ENCODE measurements around the gene SEMA6D.

The SEMA6D gene

GRCh38 chr15:47787875-47788274 is 70.6 kb downstream of the SEMA6D start:
- no peak for DNase-seq (ENCODE audit: low read depth)

DNA sequence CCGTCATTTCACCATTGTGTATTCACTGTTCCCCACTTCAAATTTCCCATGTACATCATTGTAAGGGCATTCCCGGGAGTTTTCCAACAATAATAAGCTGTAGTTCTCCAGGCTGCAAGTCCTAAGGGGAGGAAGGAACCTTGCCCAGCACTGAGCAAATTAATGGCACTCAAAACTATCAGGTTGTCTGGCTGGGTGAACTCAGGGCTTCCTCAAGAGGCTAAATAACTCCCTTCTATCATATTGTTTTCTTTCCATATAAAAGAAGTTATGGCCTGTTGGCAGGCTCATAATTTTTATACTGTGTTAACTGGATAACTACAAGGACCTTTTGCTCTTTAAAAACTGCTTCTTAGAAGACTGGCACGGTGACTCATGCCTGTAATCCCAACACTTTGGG is 71.4 kb downstream of the SEMA6D start:
- DNase-seq (ENCODE audit: low read depth): no peak

GRCh38 chr15:47791161-47791560 is 73.9 kb downstream of the SEMA6D start:
- DNase-seq (ENCODE audit: low read depth): no peak

- no peak for DNase-seq (ENCODE audit: low read depth)
These were observed 74.9 kb downstream of the SEMA6D start for GRCh38 chr15:47792231-47792630.

DNA sequence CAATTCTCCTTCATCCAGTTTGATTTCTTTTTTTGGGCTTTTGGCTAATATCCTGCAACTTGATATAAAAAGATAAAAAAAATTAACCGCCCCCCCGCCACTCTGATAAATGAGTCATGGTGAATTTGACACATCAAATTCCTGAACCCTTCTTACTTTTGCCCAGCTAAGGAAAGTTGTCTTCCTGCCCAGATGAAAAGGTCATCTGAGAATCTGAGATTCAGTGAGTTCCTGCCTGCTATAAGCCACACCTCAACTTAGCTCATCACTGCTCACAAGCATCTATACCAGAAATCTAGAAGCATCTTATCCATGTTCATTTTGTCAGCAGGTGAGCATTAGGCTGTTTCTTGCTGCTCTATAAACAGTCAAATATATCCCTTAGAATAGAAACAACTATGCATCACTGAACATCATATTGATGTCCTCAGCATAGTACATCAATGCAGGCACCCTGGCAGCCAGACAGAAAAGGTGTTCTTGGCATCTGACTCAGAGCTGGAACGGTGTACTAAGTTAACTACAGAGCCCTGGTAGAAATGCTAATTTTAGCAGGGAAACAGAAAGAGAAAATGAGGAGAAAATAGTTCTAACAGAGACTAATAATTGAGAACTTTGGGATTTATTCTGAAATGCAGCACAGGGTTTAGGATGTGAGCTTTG is 77.1 kb downstream of the SEMA6D start:
- no peak for DNase-seq (ENCODE audit: low read depth)

- no peak for DNase-seq (ENCODE audit: low read depth)
These were observed 78.6 kb downstream of the SEMA6D start for GRCh38 chr15:47795864-47796263.

DNA sequence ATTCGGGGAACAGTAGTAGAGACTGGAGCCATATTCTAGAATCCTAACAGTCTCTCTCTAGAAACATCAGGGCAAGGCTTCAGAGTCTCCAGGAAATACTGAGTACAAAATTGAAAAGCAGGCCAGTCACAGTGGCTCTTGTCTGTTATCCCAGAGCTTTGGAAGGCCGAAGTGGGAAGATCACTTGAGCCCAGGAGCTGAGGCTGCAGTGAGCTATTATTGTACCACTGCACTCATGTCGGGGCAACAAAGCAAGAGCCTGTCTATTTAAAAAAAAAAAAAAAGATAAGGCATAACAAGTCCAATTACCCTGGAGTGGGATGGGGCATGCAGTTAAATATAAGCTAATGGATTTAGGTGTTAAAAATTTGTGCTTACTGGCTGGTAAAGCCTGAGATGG is 79.0 kb downstream of the SEMA6D start:
- DNase-seq (ENCODE audit: low read depth): no peak

- no peak for DNase-seq (ENCODE audit: low read depth)
These were observed 79.5 kb downstream of the SEMA6D start for GRCh38 chr15:47796830-47797229.

DNA sequence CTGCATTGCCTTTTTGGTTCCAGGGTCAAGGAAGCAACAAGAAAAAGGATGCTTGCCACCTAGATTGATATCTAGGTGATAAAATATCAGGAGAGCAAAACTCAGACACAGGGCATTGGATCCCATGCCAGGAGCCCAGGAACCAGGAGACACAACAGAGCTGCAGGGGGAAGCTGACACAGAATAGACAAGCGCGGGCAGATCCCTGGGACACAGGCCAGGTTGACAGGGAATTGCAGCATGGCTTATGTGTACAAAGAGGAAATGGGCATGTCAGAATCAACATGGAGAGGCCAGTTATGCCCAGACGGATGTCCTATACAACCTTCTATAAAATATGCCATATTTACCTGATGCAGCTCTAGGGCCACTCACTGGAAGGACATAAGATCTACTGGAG is 84.2 kb downstream of the SEMA6D start:
- no peak for DNase-seq (ENCODE audit: low read depth)

GRCh38 chr15:47802216-47802615 is 84.9 kb downstream of the SEMA6D start:
- DNase-seq (ENCODE audit: low read depth): no peak

GRCh38 chr15:47803767-47804166 is 86.5 kb downstream of the SEMA6D start:
- DNase-seq (ENCODE audit: low read depth): no peak

- no peak for DNase-seq (ENCODE audit: low read depth)
These were observed 87.4 kb downstream of the SEMA6D start for GRCh38 chr15:47804733-47805132.

GRCh38 chr15:47806008-47806407 is 88.7 kb downstream of the SEMA6D start:
- no peak for DNase-seq (ENCODE audit: low read depth)

DNA sequence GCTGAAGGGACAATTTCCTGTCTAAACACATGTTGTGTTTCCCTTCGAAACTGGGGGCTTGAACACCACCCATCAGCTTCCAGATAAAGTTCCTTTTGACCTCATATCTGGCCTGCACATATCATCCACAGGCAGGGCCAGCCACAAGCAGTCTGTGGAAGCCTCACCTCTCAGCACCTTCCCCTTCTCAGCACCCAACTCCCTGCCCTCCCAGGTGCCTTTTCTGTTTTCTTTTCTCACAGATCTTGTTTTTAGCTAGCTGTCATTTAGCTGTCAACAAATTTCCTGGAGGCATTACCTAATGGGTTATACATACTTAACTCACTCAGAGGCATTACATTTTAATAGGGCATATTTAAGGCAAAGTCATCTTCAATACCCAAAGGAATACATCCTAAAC is 93.9 kb downstream of the SEMA6D start:
- DNase-seq (ENCODE audit: low read depth): no peak

DNA sequence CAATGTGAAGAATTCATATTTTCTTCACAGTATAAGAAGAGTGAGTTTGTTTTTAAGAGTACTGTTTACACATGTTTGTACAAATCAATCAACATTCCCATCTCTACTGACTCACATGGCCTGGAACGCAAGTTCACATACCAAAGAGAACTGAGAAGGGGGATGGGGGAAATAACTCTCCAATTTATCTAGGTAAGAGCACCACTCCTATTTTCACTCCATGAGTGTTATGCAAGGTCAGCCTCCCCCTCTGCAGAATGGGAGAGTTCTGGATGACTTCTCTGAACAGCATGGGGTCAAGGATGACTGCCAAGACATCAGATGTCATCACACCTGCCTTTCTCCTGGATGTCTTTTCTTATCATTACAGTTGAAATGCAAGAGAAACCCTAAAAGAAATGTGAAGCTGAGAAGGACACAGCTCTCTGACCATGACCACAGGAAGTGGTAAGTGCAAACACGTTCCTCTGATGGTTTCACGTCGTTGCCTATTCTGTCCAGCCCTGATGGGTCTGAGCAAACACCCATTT is 95.2 kb downstream of the SEMA6D start:
- DNase-seq (ENCODE audit: low read depth): no peak

- no peak for DNase-seq (ENCODE audit: low read depth)
These were observed 96.6 kb downstream of the SEMA6D start for GRCh38 chr15:47813748-47814384.

DNA sequence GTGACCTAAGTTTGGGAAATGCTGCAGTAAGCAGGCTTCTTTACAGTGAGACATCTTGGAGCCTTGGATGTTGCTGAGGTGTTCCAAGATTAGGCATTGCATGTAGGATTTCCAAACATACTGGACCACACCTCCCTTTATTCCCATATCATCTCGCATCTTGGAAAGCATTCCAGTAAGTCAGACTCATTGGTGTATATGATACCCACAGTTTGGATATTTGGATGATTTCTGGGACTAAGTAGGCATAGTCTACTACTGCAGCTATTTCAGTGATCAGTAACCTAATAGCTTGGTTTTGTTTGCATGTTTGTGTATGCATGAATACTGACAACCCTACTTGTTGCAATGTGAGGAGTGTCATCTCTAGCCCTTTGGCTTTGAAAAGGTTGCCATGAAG is 97.3 kb downstream of the SEMA6D start:
- DNase-seq (ENCODE audit: low read depth): no peak

GRCh38 chr15:47817969-47818548 is 100.8 kb downstream of the SEMA6D start:
- no peak for DNase-seq (ENCODE audit: low read depth)

DNA sequence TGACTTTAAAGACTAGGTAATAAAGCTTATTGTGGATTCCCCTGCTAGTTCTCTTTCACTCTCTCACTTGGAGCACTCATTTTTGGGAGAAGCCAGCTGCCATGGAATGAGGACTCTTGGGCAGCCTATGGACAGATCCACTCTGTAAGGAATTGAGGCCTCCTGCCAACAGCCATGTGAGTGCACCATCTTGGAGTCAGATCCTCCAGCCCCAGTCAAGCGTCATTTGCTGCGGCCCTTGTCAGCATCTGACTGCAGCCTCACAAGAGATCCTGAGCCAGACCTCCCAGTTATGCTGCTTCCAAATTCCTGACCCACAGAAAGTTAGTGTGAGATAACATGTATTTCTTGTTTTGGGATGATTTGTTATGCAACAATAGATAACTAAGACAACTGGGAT is 101.9 kb downstream of the SEMA6D start:
- no peak for DNase-seq (ENCODE audit: low read depth)

DNA sequence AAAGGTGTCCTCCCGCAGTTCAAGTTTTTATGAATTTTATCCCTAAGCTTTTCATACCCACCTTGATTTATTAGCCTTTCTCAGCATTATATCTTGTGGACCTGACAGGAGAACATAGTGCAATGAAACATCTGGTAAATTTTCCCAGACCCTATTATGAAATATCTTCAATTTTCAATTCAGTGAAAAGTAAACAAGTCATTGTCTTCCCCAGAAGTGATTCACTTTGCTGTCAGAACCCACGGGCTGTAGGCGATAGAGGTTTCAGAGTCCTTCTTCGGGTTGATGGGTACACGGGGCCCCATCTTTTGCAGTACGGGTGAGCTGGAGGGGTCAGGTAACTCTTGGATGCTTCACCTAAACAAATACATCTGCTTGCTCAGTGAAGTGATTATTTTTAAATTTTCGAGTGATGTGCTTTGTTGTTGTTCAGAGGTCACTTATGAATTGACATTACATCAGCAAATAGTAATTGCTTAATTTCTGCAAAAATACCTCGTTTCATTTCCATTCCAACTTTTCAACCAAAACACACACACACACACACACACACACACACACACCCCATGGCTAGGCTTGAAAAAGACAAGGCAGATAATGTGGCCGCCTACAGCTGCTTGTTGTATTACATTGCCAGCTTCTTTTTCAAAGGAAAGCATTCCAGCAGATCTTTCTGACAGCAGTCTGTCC is 102.9 kb downstream of the SEMA6D start:
- DNase-seq (ENCODE audit: low read depth): no peak

GRCh38 chr15:47820747-47821319 is 103.5 kb downstream of the SEMA6D start:
- DNase-seq (ENCODE audit: low read depth): no peak

DNA sequence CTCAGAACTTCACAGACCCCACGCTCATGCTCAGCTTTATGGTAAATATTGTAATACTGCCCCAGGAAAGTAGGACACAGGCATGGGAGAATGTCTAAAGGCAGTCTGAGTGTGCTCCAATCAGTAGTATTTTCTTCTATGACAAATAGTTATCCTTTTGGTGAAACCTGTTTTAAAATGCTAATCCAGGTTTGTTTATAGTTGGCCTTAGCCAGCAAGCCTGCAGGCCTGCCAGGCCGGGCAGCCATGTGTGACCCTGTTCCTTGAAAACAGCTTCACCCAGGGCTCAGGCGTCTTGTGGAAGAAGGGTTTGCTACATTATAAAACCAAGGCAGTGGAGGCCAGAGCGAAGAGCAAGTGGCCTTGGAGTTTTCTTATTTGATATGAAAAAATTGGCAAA is 104.7 kb downstream of the SEMA6D start:
- DNase-seq (ENCODE audit: low read depth): no peak

Measured in GM04504 (cell line).